Spinal cord (tissue), 10 donors: Measurements from ENCODE around the gene ABLIM3. TPM values are rescaled to one million over a fixed set of nuclear protein-coding genes. Genes with fewer than 3 reads are reported as not detected.

Experiments
- DNase-seq, 6 donors: peaks; one replicate each; pipeline versions ENCODE4 v3.0.0 to v3.0.0-alpha.2; 2013 to 2015; ENCODE audit warnings: low spot score in 6 of 6, low read depth in 4 of 6
- H3K27ac ChIP-seq: one replicate; pipeline ENCODE4 v1.5.1; 2013; ENCODE audit warnings: low read depth, low read length, control low read depth
- H3K27me3 ChIP-seq: one replicate; pipeline ENCODE4 v1.6.1; 2013; ENCODE audit warnings: low read length; ENCODE audit not compliant: control insufficient read depth, insufficient read depth
- H3K36me3 ChIP-seq: one replicate; pipeline ENCODE4 v1.6.1; 2013; ENCODE audit warnings: low read length; ENCODE audit not compliant: control insufficient read depth, insufficient read depth
- H3K4me1 ChIP-seq: one replicate; pipeline ENCODE4 v1.6.1; 2013; ENCODE audit warnings: low read length; ENCODE audit not compliant: control insufficient read depth, insufficient read depth
- H3K4me3 ChIP-seq: one replicate; pipeline ENCODE4 v1.5.1; 2013; ENCODE audit warnings: low read depth, low read length, control low read depth
- H3K9me3 ChIP-seq: one replicate; pipeline ENCODE4 v1.6.1; 2013; ENCODE audit warnings: low read length; ENCODE audit not compliant: control insufficient read depth, insufficient read depth
- WGBS: methylation state at CpG from one replicate; pipeline ENCODE4 v1.1.5; 2013; ENCODE audit warnings: missing lambda C conversion rate; ENCODE audit not compliant: insufficient coverage; 5-methylcytosine and 5-hydroxymethylcytosine counted together
- polyA plus RNA-seq, 2 donors: library from polyadenylated mRNA; unstranded; fragments of 120-200 nt; gene quantifications; one replicate each; pipeline ENCODE4 v1.2.1, GENCODE V29; 2013; ENCODE audit not compliant: insufficient read length in 2 of 2
- total RNA-seq, 2 donors: library from RNA; depleted of rRNA in 1 of 2; stranded (reverse); fragments of 120-200 nt in 1 of 2; fragments of >200 nt in 1 of 2; gene quantifications; one replicate each; pipeline versions ENCODE4 v1.2.3 to v1.2.4, GENCODE V29; 2013 to 2014
- donor health status: healthy.

Gene ABLIM3
- total and polyA plus RNA-seq, 4 donors = 32.6 to 94.7 (median 61.3) TPM

DNA sequence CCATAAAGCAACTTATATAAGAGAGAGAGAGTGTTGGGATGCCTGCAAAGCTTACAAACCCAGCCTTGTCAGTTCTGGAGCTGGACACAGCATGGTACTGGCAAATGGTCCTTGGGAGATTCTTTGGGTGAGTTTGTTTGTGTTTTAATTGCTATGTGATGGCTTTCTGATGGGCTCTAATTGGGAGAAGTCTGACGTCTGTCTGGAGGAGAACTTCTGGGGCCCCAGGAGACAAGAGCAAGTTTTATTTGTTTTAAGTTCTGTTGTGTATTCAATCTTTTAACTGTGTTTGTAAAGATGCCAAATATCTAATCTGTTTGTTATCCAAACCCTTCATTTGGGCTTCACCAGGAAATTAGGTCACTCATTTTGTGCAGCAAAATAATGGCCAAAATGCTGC, 80.0 kb downstream of the ABLIM3 start:
- Histone ChIP-seq H3K27ac (peak overlapping the region; percentile 10), H3K9me3 (no peaks in the 10 kb centered on the region), H3K4me3 (no peak overlapping the region), H3K36me3 (peaks cover 25% of the 10 kb centered on the region), H3K4me1 (peaks cover 20% of the 10 kb centered on the region), H3K27me3 (no peaks in the 10 kb centered on the region)
- WGBS = no CpG with 5 or more reads among the region's 1 CpG
- DNase-seq = peak in 1 of 6 donors; percentile 27

DNA sequence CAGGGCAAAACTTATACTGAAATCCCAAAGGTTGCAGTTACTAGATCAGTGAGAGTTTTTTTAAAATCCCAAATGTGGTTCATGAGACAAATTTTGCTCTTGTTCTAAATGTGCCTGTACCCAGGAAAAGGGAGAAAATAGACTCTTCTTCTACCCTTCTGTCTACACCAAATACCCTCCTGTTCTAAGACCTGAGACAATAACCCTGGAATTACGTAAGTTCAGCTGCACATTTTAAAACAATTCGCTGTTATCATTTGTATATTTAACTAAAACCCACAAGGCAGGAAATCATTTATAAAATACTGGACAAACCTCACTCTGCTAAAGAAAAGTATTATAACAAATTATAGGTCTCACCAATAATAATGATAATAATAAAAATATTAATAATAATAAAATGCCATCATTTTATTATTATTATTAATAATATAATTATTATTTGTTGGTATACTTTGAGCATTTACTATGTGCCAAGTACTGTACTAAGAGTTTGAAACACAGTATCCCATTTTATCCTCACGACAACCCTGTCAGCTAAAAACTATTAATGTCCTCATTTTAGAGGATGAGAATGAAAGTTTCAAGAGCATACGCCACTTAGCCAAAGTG, 80.5 kb downstream of the ABLIM3 start:
- WGBS = no CpG with 5 or more reads among the region's 4 CpGs
- Histone ChIP-seq H3K27me3 (no peaks in the 10 kb centered on the region), H3K27ac (no peak overlapping the region), H3K4me3 (no peak overlapping the region), H3K36me3 (peaks cover 25% of the 10 kb centered on the region), H3K9me3 (no peaks in the 10 kb centered on the region), H3K4me1 (peaks cover 20% of the 10 kb centered on the region)
- no peak for DNase-seq

DNA sequence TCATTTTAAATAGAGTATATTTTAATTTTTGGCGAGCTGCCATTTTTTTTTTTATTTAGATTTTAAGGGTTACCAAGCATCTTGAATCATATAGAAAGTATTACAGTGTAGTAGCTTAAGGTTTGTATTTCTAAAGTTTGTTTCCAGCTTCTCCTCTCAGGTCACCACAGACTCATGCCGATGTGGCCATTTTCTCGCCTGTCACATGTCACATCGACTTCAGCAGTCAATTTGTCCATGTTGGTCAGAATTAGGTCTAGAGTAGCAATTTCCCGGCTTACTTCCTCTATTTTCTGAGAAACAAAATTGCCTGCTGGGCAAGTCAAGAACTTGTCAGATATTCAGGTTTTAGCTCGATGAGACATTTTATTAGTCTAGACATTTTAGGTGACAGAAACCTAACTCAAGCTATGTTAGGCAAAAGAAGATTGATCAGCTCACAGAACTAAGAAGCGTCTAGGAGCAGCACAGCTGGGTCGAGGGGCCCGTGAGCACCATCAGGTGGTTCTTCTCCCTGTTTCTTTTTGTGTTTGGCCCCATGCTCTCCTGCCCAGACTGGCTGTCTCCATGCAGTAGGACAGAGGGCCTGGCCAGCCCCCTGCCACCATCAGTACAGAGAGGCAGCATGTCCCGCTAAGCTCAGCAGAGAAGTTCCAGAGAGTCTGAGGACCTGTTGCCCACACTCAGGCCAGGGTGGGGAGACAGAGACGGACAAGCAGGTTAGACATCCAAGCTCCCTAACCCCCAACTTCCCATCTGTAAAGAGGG, 82.0 kb downstream of the ABLIM3 start:
- Histone ChIP-seq H3K27me3 (no peaks in the 10 kb centered on the region), H3K9me3 (no peaks in the 10 kb centered on the region), H3K36me3 (peaks cover 15% of the 10 kb centered on the region), H3K4me1 (peaks cover 11% of the 10 kb centered on the region), H3K4me3 (no peak overlapping the region), H3K27ac (no peak overlapping the region)
- 90% methylated on average over 5 of the region's 11 CpGs for WGBS
- DNase-seq = no peak

DNA sequence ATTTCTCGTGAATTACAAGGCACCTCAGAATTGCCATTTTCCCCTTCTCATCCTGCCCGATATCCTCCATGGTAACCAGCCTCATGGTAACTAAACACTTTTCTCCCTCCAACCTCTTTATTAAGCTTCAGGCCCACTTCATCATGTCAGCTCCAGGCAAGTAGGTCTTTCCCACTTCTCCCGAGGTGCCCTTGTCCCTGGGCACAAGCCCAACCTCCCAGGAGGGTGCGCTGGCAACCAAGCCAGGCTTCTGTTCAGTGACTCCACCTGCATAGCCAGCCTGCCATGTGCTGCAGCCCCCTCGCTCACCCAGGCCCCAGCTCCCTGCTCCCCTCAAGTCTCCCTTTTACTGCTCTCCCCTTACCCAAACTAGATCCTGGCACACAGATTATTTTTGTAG, 83.0 kb downstream of the ABLIM3 start:
- Histone ChIP-seq H3K9me3 (no peaks in the 10 kb centered on the region), H3K36me3 (peaks cover 9% of the 10 kb centered on the region), H3K4me3 (no peak overlapping the region), H3K27ac (no peak overlapping the region), H3K4me1 (peaks cover 11% of the 10 kb centered on the region), H3K27me3 (no peaks in the 10 kb centered on the region)
- WGBS = 47% methylated on average over 4 of the region's 5 CpGs
- peak in 2 of 6 donors; percentile 16 to 40 for DNase-seq

DNA sequence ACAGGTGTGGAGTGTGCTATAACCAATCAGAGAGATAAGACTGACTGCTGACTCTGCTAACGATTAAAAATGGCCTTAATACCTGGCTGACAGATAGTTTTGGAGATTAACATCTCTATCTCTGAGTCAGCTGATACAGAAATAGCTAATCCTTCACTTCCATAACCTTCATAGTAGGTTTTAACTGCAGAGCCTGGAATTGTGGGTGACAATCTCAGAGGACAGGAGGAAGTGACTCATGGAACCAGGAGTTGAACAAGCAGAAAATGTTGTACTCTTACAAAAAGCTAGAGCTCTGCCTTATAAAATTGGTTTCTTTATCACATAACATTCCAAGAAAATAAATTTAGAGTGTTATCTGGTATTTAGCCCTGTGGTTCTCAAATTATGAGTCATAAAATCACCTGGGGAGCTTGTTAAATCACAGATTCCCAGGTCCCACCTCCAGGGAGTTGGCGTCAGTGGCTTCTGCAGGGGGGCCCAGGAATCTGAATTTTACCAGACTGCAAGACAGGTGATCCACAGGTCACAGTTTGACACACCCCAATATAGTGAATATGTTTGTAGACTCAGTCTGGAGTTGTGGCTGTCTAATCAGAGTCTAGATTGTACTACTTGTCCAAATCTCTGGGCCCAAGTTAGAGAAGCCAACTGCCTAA, 86.0 kb downstream of the ABLIM3 start:
- Histone ChIP-seq H3K27ac (no peak overlapping the region), H3K36me3 (peaks cover 5% of the 10 kb centered on the region), H3K27me3 (no peaks in the 10 kb centered on the region), H3K9me3 (no peaks in the 10 kb centered on the region), H3K4me1 (peaks cover 3% of the 10 kb centered on the region), H3K4me3 (no peak overlapping the region)
- no CpG with 5 or more reads among the region's 2 CpGs for WGBS
- DNase-seq = no peak

DNA sequence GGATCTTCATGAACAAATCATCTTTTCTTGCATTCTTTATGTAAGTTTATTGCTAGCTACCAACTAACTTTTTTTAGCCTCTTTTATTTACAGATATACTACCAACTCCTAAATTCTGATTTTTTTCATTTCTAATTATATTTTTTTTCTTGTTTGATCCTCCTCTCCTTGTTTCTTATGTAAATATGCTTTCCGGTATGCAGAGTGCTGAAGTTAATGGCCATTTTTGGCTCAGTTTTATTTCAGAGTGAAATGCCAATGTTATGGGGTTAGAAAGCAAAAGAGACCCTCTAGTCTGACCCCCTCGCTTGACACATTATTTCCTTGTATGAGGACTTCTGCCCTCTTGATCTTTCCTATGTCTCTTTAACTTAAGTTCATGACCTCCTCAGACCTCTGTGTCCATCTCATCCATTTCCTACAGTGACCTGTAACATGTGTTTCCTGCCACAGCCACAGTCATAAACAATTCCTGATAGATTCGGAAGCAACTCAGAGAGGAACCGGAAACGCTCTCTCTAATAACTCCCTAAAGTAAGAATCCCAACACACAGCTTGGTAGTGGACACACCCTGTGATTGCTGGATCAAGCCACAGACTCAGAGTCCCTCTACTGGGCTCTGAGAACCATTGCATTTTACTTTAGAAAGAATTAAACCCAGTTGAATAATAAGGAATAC, 87.5 kb downstream of the ABLIM3 start:
- H3K27ac ChIP-seq = peak overlapping the region; percentile 18
- no peaks in the 10 kb centered on the region for H3K27me3 ChIP-seq
- no peaks in the 10 kb centered on the region for H3K9me3 ChIP-seq
- H3K4me3 ChIP-seq = no peak overlapping the region
- DNase-seq = peak in 5 of 6 donors; percentile 11 to 73 (median 19)
- peaks cover 5% of the 10 kb centered on the region for H3K36me3 ChIP-seq
- WGBS = 35% methylated on average over 3 of the region's 5 CpGs
- H3K4me1 ChIP-seq = peaks cover 3% of the 10 kb centered on the region

DNA sequence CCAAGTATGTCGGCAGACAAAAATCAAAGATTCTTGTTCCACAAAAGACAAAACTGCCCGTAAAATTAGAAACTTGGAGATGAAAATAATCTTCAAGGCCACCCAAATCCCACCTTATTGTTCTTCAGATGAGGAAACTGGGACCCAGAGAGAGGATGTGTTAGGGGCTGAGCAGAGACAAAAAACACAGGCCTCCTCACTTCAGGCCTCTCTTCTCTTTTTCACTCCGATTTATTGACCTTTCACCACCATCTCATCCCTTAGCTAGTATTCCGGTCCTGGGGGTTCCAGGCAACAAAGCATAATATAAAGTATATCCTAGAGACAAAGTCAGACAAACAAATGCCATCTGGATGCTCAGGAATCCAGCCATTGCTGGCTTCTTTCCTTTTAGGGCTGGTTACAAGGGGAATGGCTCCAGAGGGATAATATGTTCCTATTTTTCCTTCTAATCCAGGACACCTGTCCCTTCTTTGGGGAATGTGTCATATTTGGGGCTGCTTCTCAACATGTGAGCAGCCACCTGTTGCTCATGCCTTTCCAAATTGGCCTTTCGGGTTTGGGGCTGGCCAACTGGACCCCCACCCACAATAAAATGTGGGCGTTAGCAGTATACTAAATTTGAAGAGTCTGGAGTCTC, 88.1 kb downstream of the ABLIM3 start:
- DNase-seq = no peak
- Histone ChIP-seq H3K36me3 (peaks cover 3% of the 10 kb centered on the region), H3K4me3 (no peak overlapping the region), H3K27me3 (no peaks in the 10 kb centered on the region), H3K9me3 (no peaks in the 10 kb centered on the region), H3K4me1 (peaks cover under 1% of the 10 kb centered on the region), H3K27ac (no peak overlapping the region)
- no CpG with 5 or more reads among the region's 6 CpGs for WGBS

DNA sequence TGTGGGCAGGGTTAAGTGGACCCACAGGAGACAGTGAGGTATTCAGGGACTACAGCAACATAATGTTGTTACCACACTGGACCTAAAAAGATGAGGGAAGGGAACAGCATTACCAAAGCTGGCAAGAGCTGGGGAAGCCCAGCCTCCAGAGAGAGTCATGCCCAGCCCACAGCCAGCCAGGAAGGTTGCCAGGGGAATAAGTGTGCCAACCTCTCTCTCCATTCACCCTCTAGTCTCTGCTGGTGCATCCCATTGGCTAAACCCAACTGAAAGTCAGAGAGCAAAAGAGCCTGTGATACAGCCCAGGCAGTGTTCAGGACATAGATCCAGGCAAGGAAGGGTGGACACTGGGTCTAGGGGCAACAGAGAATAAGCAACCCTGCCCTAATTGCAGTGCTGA, 94.5 kb downstream of the ABLIM3 start:
- Histone ChIP-seq H3K36me3 (peaks cover 18% of the 10 kb centered on the region), H3K4me1 (no peaks in the 10 kb centered on the region), H3K9me3 (no peaks in the 10 kb centered on the region), H3K4me3 (no peak overlapping the region), H3K27me3 (no peaks in the 10 kb centered on the region), H3K27ac (no peak overlapping the region)
- peak in 2 of 6 donors; percentile 9 to 64 for DNase-seq

DNA sequence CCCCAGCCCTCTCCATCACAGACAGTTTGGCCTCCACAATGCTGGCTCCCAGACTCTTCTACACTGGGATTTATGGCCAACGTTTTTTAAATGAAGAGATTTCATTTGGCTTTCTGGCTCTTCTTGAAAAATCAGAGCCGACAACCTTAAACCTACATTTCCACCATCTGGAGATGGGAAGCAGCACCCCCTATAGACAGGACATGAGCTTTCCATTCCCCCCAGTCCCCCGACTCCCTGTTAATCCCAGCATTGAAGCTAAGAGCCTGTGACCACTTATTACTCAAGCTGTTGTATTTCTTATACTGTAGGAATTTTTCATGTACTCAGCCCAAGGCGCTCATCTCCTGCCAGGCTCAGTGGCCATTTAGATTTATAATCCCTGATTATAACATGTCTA, 96.4 kb downstream of the ABLIM3 start:
- H3K27ac ChIP-seq = no peak overlapping the region
- peaks cover 24% of the 10 kb centered on the region for H3K36me3 ChIP-seq
- WGBS = 50% methylated on average over 2 of the region's 4 CpGs
- DNase-seq = no peak
- no peaks in the 10 kb centered on the region for H3K27me3 ChIP-seq
- H3K9me3 ChIP-seq = no peaks in the 10 kb centered on the region
- no peak overlapping the region for H3K4me3 ChIP-seq
- H3K4me1 ChIP-seq = no peaks in the 10 kb centered on the region
